Astrocyte (in vitro differentiated cells and primary cell): Measurements from ENCODE around the gene ANGPTL5. TPM values are rescaled to one million over a fixed set of nuclear protein-coding genes. Genes with fewer than 3 reads are reported as not detected.
A peak's percentile ranks its signal among the peaks of the same experiment; 100 is the strongest.

Experiments
- DNase-seq: peaks from one replicate; pipeline ENCODE4 v3.0.0-alpha.2; 2010; ENCODE audit warnings: low read depth
- FAIRE-seq: peaks from 2 replicates; lab custom pipeline; 2011; peaks lifted over from hg19 to GRCh38; lab: Jason Lieb, UNC
- H2AFZ ChIP-seq: 2 replicates; pipeline ENCODE4 v1.6.0; 2012; ENCODE audit warnings: low read depth, low read length, inconsistent platforms
- H3K27ac ChIP-seq: 2 replicates; pipeline ENCODE4 v1.5.1; 2011; ENCODE audit warnings: low read depth, low read length, inconsistent platforms
- H3K27me3 ChIP-seq: 2 replicates; pipeline ENCODE4 v1.6.0; 2011; ENCODE audit warnings: low read length, inconsistent platforms; ENCODE audit not compliant: insufficient read depth
- H3K36me3 ChIP-seq: 2 replicates; pipeline ENCODE4 v1.5.1; 2011; ENCODE audit warnings: low read length, inconsistent platforms; ENCODE audit not compliant: insufficient read depth
- H3K4me1 ChIP-seq: 2 replicates; pipeline ENCODE4 v1.5.1; 2011; ENCODE audit warnings: low read length, inconsistent platforms; ENCODE audit not compliant: insufficient read depth
- H3K4me2 ChIP-seq: 2 replicates; pipeline ENCODE4 v1.6.0; 2012; ENCODE audit warnings: low read length, inconsistent platforms
- H3K4me3 ChIP-seq: 2 replicates; pipeline ENCODE4 v1.5.1; 2011; ENCODE audit warnings: low read depth, mild to moderate bottlenecking, low read length, inconsistent platforms; ENCODE audit not compliant: insufficient read depth
- H3K79me2 ChIP-seq: 2 replicates; pipeline ENCODE4 v1.6.0; 2012; ENCODE audit warnings: mild to moderate bottlenecking, low read length, inconsistent platforms; ENCODE audit not compliant: insufficient read depth
- H3K9ac ChIP-seq: 2 replicates; pipeline ENCODE4 v1.6.0; 2012; ENCODE audit warnings: mild to moderate bottlenecking, low read length, inconsistent platforms
- H3K9me3 ChIP-seq: 2 replicates; pipeline ENCODE4 v1.5.1; 2012; ENCODE audit warnings: low read depth, mild to moderate bottlenecking, low read length, inconsistent platforms; ENCODE audit not compliant: insufficient read depth
- H4K20me1 ChIP-seq: 2 replicates; pipeline ENCODE4 v1.6.0; 2012; ENCODE audit warnings: low read length, inconsistent platforms; ENCODE audit not compliant: insufficient read depth
- H3K27ac Mint-ChIP-seq: one replicate; pipeline ENCODE4 v1.8.0; 2021; ENCODE audit warnings: mild to moderate bottlenecking, mixed read lengths; ENCODE audit not compliant: unreplicated experiment
- H3K27me3 Mint-ChIP-seq: one replicate; pipeline ENCODE4 v1.8.0; 2021; ENCODE audit warnings: low read depth, mixed read lengths; ENCODE audit not compliant: unreplicated experiment
- H3K36me3 Mint-ChIP-seq: one replicate; pipeline ENCODE4 v1.8.0; 2021; ENCODE audit warnings: low read depth, mixed read lengths; ENCODE audit not compliant: unreplicated experiment
- H3K4me1 Mint-ChIP-seq: one replicate; pipeline ENCODE4 v1.8.0; 2021; ENCODE audit warnings: low read depth, mixed read lengths; ENCODE audit not compliant: unreplicated experiment
- H3K4me3 Mint-ChIP-seq: one replicate; pipeline ENCODE4 v1.8.0; 2021; ENCODE audit warnings: mild to moderate bottlenecking, moderate library complexity, mixed read lengths; ENCODE audit not compliant: unreplicated experiment
- H3K9me3 Mint-ChIP-seq: one replicate; pipeline ENCODE4 v1.8.0; 2021; ENCODE audit warnings: mild to moderate bottlenecking, mixed read lengths; ENCODE audit not compliant: unreplicated experiment
- EZH2 ChIP-seq: IDR thresholded peaks from 2 replicates; pipeline ENCODE4 v1.6.1; 2012; ENCODE audit warnings: mild to moderate bottlenecking, low read length, inconsistent platforms; ENCODE audit not compliant: insufficient read depth
- total RNA-seq: library from RNA; stranded (reverse); gene quantifications from 2 replicates; pipeline ENCODE4 v1.2.1, GENCODE V29; 2021
- TF ChIP-seq, protein P1 (sequence below): IDR thresholded peaks from 2 replicates; pipeline ENCODE4 v1.5.1; 2011; ENCODE audit warnings: low read depth, mild to moderate bottlenecking, inconsistent platforms, low read length, moderate library complexity; ENCODE audit not compliant: insufficient read depth

Gene ANGPTL5
- total RNA-seq, 1 donor from 2014 or later = not detected

GRCh38 chr11:101920992-101921391 is 4.7 kb upstream of the ANGPTL5 start:
- Histone ChIP-seq H4K20me1 (no peaks in the 10 kb centered on the region), H3K9ac (no peak overlapping the region), H3K4me3 (no peak overlapping the region), H3K36me3 (no peaks in the 10 kb centered on the region), H3K27me3 (no peaks in the 10 kb centered on the region), H3K27ac (no peak overlapping the region), H2AFZ (no peak overlapping the region), H3K79me2 (no peaks in the 10 kb centered on the region), H3K4me1 (no peaks in the 10 kb centered on the region), H3K9me3 (no peaks in the 10 kb centered on the region), H3K4me2 (no peak overlapping the region)
- no peaks in the 10 kb centered on the region for H3K36me3 Mint-ChIP-seq
- TF ChIP-seq, protein P1, sequence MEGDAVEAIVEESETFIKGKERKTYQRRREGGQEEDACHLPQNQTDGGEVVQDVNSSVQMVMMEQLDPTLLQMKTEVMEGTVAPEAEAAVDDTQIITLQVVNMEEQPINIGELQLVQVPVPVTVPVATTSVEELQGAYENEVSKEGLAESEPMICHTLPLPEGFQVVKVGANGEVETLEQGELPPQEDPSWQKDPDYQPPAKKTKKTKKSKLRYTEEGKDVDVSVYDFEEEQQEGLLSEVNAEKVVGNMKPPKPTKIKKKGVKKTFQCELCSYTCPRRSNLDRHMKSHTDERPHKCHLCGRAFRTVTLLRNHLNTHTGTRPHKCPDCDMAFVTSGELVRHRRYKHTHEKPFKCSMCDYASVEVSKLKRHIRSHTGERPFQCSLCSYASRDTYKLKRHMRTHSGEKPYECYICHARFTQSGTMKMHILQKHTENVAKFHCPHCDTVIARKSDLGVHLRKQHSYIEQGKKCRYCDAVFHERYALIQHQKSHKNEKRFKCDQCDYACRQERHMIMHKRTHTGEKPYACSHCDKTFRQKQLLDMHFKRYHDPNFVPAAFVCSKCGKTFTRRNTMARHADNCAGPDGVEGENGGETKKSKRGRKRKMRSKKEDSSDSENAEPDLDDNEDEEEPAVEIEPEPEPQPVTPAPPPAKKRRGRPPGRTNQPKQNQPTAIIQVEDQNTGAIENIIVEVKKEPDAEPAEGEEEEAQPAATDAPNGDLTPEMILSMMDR = no peak
- no peak for TF ChIP-seq EZH2
- H3K9me3 Mint-ChIP-seq = no peaks in the 10 kb centered on the region
- FAIRE-seq (no peak), DNase-seq (no peak)
- H3K4me1 Mint-ChIP-seq = no peaks in the 10 kb centered on the region
- H3K27ac Mint-ChIP-seq = no peak overlapping the region
- H3K27me3 Mint-ChIP-seq = no peaks in the 10 kb centered on the region
- H3K4me3 Mint-ChIP-seq = no peak overlapping the region

DNA sequence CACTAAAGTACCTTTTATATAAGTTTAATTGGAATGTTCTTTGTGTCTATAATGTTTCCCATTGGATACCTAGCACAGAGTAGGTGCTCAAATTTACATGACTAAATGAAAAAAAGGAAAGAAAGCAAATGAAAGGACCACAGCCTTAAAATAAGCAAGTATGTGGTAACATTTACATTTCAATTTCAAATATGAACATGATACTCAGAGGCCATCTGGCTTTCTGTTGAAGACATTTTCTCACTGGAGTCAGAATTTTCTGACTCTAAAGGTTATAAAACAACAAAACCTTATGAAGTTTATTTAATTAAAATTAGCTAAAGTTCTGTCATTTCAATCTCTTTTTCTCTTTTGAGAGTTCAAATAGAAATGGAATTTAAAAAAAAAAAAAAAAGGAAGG is 904 bp upstream of the ANGPTL5 start:
- H3K79me2 ChIP-seq = no peaks in the 10 kb centered on the region
- no peak overlapping the region for H3K4me3 ChIP-seq
- H3K9ac ChIP-seq = no peak overlapping the region
- no peak overlapping the region for H3K4me2 ChIP-seq
- Mint-ChIP-seq H3K9me3 (no peaks in the 10 kb centered on the region), H3K27ac (no peak overlapping the region), H3K4me1 (no peaks in the 10 kb centered on the region), H3K36me3 (no peaks in the 10 kb centered on the region), H3K4me3 (no peak overlapping the region), H3K27me3 (no peaks in the 10 kb centered on the region)
- H3K27me3 ChIP-seq = no peaks in the 10 kb centered on the region
- peaks cover 18% of the 10 kb centered on the region for H3K4me1 ChIP-seq
- no peak for FAIRE-seq
- H2AFZ ChIP-seq = no peak overlapping the region
- H3K27ac ChIP-seq = no peak overlapping the region
- no peaks in the 10 kb centered on the region for H3K36me3 ChIP-seq
- DNase-seq = no peak
- no peak for TF ChIP-seq EZH2
- TF ChIP-seq, protein P1 = no peak
- no peaks in the 10 kb centered on the region for H3K9me3 ChIP-seq
- no peaks in the 10 kb centered on the region for H4K20me1 ChIP-seq

- no peak for TF ChIP-seq EZH2
- TF ChIP-seq, protein P1 = no peak
- DNase-seq = peak; percentile 25
- Histone ChIP-seq H3K4me3 (peak overlapping the region; percentile 77), H3K27me3 (no peaks in the 10 kb centered on the region), H3K27ac (peak overlapping the region; percentile 85), H3K9me3 (no peaks in the 10 kb centered on the region), H3K4me1 (peaks cover 18% of the 10 kb centered on the region), H3K36me3 (no peaks in the 10 kb centered on the region), H3K4me2 (peak overlapping the region; percentile 98), H4K20me1 (no peaks in the 10 kb centered on the region), H2AFZ (peak overlapping the region; percentile 94), H3K9ac (peak overlapping the region; percentile 84), H3K79me2 (no peaks in the 10 kb centered on the region)
- H3K36me3 Mint-ChIP-seq = no peaks in the 10 kb centered on the region
- no peaks in the 10 kb centered on the region for H3K27me3 Mint-ChIP-seq
- H3K9me3 Mint-ChIP-seq = no peaks in the 10 kb centered on the region
- peak overlapping the region; percentile 96 for H3K27ac Mint-ChIP-seq
- peak; percentile 91 for FAIRE-seq
- H3K4me1 Mint-ChIP-seq = no peaks in the 10 kb centered on the region
- H3K4me3 Mint-ChIP-seq = peak overlapping the region; percentile 95
Observed at GRCh38 chr11:101915791-101916291, 481 bp downstream of the ANGPTL5 start.
